Stomach smooth muscle (tissue), 2 donors: ENCODE measurements around the gene CHRDL2.

Experiments
- H3K27ac ChIP-seq: one replicate; pipeline ENCODE4 v1.7.0; 2013; ENCODE audit warnings: mild to moderate bottlenecking, low read length, inconsistent platforms
- H3K27me3 ChIP-seq, 2 donors: one replicate each; pipeline ENCODE4 v1.7.0; 2013; ENCODE audit warnings: low read length in 2 of 2; ENCODE audit not compliant: insufficient read depth in 2 of 2, control insufficient read depth in 1 of 2
- H3K36me3 ChIP-seq, 2 donors: one replicate each; pipeline ENCODE4 v1.7.0; 2013; ENCODE audit warnings: low read length in 2 of 2; ENCODE audit not compliant: control insufficient read depth in 2 of 2, insufficient read depth in 2 of 2
- H3K4me1 ChIP-seq: one replicate; pipeline ENCODE4 v1.7.0; 2013; ENCODE audit warnings: low read length; ENCODE audit not compliant: control insufficient read depth, insufficient read depth
- H3K4me3 ChIP-seq, 2 donors: one replicate each; pipeline ENCODE4 v1.7.0; 2013; ENCODE audit warnings: low read length in 2 of 2
- H3K9ac ChIP-seq, 2 donors: one replicate each; pipeline ENCODE4 v1.7.0; 2013; ENCODE audit warnings: low read length in 2 of 2, mild to moderate bottlenecking in 1 of 2
- H3K9me3 ChIP-seq, 2 donors: one replicate each; pipeline ENCODE4 v1.7.0; 2013; ENCODE audit warnings: low read length in 2 of 2; ENCODE audit not compliant: control insufficient read depth in 2 of 2
- donor health status: healthy.
- donor health status: Pancreatic carcinoma.

Gene CHRDL2

DNA sequence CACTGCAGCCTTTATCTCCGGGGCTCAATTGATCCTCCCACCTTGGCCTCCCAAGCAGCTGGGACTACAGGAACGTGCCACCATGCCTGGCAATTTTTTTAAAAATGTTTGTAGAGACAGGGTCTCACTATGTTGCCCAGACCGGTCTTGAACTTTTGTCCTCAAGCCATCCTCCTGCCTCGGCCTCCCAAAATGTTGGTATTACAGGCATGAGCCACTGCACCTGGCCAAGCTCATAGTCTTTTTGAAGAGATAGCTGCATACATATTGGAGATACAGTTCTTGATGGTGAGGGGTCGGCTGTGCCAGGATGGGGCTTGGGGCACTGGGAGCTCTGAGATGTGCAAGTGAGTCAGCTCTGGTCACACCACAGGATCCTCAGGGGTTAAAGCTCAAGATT is 53.2 kb downstream of the CHRDL2 start:
- no peak overlapping the region for H3K4me3 ChIP-seq
- H3K36me3 ChIP-seq = no peaks in the 10 kb centered on the region
- no peaks in the 10 kb centered on the region for H3K9me3 ChIP-seq
- no peak overlapping the region for H3K27ac ChIP-seq
- H3K4me1 ChIP-seq = peaks cover 49% of the 10 kb centered on the region
- H3K27me3 ChIP-seq = no peaks in the 10 kb centered on the region
- H3K9ac ChIP-seq = no peak overlapping the region

DNA sequence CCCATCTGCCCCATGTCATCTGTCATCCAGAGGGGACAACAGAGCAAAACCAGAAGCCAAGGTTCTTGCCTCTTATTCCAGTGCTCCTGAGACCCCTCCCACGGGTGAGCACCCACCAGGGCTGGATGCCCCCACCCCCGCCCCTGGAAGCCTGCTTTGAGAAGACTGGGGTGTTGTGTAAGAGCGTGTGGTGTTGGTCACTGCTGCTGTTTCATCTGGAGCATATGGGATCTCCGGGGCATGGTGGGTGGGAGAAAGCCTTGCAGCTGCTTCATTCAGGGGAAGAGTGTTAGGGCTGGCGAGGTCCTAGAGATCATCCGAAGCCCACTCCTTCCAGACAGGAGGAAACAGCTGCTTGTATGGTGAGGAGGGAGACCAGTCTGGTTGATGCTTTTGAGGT is 54.1 kb downstream of the CHRDL2 start:
- Histone ChIP-seq H3K36me3 (no peaks in the 10 kb centered on the region), H3K4me1 (peaks cover 49% of the 10 kb centered on the region), H3K9me3 (no peaks in the 10 kb centered on the region), H3K27me3 (no peaks in the 10 kb centered on the region), H3K27ac (peak overlapping the region; percentile 1), H3K9ac (no peak overlapping the region), H3K4me3 (no peak overlapping the region)

DNA sequence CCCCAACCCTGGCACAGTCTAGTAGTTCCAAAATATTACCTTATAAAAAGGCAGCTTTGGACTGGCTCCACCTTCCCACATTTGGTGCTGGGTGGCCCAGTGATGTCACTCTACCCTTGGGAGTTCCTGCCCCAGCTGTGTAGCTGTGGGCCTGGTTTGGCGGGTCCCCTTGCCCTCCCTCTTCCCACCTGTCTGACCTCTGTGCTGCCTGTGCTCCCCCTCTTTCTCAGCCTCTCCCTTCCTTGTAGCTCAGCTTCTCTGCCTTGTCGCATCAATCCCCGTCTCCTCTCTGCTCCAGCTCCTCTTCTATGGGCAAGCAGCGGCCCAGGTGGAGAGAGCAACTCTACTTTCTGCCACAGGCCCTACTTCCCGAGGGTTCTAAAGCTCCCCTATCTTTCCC is 54.6 kb downstream of the CHRDL2 start:
- no peak overlapping the region for H3K9ac ChIP-seq
- no peaks in the 10 kb centered on the region for H3K27me3 ChIP-seq
- no peaks in the 10 kb centered on the region for H3K9me3 ChIP-seq
- H3K27ac ChIP-seq = peak overlapping the region; percentile 1
- H3K4me1 ChIP-seq = peaks cover 44% of the 10 kb centered on the region
- H3K36me3 ChIP-seq = no peaks in the 10 kb centered on the region
- no peak overlapping the region for H3K4me3 ChIP-seq

DNA sequence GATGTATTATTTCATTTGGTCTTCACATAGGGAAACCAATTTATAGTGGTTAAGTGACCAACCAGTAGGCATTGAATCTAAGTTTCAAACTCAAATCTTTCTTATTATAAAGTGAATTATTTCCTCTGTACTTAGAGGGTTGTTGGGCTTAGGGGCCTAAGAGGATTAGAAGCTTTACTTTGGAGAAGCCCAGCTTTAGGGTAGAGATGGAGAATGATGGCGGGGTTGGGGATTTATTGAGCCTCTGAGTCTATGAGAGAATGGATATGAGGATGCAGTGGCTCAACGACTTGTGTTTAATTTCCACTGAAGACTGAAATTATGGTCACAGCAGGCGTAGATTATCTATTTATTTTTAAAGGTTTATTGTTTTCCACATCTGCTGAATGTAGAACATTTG is 55.5 kb downstream of the CHRDL2 start:
- Histone ChIP-seq H3K9me3 (no peaks in the 10 kb centered on the region), H3K9ac (no peak overlapping the region), H3K4me3 (no peak overlapping the region), H3K27ac (no peak overlapping the region), H3K4me1 (peaks cover 36% of the 10 kb centered on the region), H3K36me3 (no peaks in the 10 kb centered on the region), H3K27me3 (no peaks in the 10 kb centered on the region)

DNA sequence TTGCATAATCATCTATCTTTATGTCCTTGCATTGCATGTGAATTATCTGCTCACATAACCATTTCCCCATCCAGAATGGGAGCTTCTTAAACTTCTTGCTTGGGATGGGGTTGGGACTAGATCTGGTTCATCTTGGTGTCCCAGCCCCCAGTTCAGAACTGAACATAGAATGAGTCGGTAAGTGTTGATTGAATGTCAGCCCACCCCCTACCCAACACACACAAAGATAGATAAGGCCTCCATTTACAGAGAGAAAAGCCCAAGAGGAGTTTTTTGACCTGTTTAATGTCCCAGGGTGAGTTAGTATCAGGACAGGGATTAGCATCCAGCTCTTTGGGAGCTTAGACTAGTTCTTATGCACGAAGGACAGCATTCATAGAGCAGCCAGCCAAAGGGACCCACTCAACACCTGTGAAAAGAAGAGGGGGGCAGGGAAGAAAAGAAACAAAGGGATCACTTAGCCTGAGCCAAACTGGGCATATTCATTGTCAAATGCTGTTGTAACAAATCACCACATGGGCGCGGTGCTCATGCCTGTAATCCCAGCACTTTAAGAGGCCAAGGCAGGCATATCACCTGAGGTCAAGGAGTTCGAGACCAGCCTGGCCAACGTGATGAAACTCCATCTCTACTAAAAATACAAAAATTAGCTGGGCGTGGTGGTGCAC is 57.4 kb downstream of the CHRDL2 start:
- H3K9me3 ChIP-seq = no peaks in the 10 kb centered on the region
- peaks cover 25% of the 10 kb centered on the region for H3K4me1 ChIP-seq
- peak overlapping the region in 1 of 2 donors; percentile 35 for H3K4me3 ChIP-seq
- H3K27me3 ChIP-seq = no peaks in the 10 kb centered on the region
- peak overlapping the region in 1 of 2 donors; percentile 11 for H3K9ac ChIP-seq
- H3K36me3 ChIP-seq = no peaks in the 10 kb centered on the region
- H3K27ac ChIP-seq = peak overlapping the region; percentile 82

DNA sequence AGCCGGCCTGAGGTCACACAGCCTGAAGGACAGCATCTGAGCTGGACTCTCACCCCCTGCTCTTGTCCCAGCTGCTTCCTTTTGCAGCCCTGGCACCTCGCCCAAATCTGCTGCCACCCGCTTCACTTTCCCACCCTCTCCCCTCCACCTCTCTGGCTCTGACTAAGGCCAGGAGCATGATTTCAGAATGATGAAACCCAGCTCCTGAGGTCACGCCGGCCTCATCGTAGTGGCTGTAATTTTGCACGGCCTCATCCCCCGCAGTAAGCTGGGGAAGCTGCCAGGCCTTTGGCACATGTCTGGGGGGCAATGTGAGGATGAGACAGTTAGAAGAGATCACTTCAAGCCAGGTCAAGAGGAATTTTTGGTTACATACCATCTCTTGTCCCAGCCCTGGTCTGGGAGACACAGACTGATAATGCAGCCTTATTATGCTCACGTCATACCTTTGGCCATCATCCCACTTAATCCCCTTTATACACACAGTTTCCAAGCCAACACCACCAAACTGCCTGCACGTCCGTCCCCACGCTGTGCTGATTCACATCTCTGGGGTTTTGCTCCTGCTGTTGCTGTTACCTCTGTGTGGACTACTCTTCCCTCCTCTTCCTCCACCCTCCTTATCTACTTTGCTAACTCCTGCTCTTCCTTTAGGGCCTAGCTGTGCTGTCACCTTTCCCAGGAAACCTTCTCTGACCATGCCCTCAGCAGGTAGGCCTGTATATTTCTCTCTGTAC is 58.1 kb downstream of the CHRDL2 start:
- Histone ChIP-seq H3K9ac (peak overlapping the region; percentile 40 to 55), H3K9me3 (no peaks in the 10 kb centered on the region), H3K27me3 (no peaks in the 10 kb centered on the region)

GRCh38 chr11:74672332-74672955 is 58.8 kb downstream of the CHRDL2 start:
- no peaks in the 10 kb centered on the region for H3K27me3 ChIP-seq
- H3K36me3 ChIP-seq = no peaks in the 10 kb centered on the region
- peak overlapping the region; percentile 82 for H3K27ac ChIP-seq
- peaks cover 25% of the 10 kb centered on the region for H3K4me1 ChIP-seq
- H3K4me3 ChIP-seq = no peak overlapping the region
- no peaks in the 10 kb centered on the region for H3K9me3 ChIP-seq
- H3K9ac ChIP-seq = peak overlapping the region; percentile 40 to 51

More for the DNA sequence above, 58.1 kb downstream of the CHRDL2 start:
- Histone ChIP-seq H3K36me3 (no peaks in the 10 kb centered on the region), H3K27ac (peak overlapping the region; percentile 82), H3K4me3 (peak overlapping the region in 1 of 2 donors; percentile 35), H3K4me1 (peaks cover 25% of the 10 kb centered on the region)

DNA sequence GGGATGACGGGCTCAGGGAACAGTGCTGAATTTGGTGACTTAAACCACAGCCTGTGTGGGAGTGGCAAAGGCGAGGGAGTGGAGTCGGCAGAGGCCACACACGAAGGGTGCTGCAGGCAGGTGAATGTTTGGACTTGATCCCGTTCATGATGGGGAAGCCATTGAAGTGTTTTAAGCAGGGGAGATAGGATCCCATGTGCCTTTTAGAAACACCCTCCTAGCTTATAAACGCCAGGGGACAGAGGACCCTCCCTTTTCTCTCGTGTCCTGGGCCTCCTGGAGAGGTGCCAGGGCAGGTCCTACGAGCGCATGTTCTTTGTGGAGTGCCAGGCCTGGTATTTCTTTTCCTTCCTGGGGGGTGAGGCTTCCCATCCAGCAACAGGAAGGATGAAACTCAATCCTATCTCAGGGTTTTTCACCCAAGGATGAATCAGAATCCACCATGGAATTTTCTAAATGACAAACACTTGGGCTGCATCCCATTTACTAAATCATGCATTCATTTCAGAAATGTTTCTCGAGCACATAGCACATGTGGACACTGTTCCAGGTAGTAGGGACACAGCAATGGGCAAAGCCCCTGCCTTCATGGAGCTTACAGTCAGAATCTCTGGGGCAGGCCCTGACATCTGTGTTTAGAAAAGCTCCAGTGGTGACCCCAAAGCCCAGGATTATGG is 59.6 kb downstream of the CHRDL2 start:
- peak overlapping the region; percentile 82 for H3K27ac ChIP-seq
- H3K4me1 ChIP-seq = peaks cover 21% of the 10 kb centered on the region
- H3K36me3 ChIP-seq = no peaks in the 10 kb centered on the region
- no peak overlapping the region for H3K9ac ChIP-seq
- no peaks in the 10 kb centered on the region for H3K9me3 ChIP-seq
- no peaks in the 10 kb centered on the region for H3K27me3 ChIP-seq
- no peak overlapping the region for H3K4me3 ChIP-seq

DNA sequence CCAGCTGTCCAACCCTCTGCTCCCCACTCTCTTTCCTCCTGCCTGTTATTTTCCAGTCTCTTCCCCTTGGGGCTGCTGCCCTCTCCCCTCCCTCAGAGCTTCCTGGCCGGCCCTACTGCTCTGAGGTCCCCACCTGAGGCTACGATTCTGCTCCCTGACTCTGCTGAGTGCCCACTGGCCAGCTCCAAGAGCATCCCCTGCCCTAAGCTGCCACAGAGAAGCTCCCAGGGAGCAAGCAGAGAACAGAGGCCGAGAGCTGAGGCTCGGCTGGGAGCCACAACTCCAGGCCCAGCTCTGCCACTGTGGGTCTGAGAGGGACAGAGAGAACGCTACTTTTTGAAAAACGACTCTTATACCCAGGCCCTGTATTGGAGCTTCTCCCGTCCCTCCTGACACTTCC is 61.1 kb downstream of the CHRDL2 start:
- H3K4me3 ChIP-seq = no peak overlapping the region
- no peaks in the 10 kb centered on the region for H3K36me3 ChIP-seq
- no peak overlapping the region for H3K9ac ChIP-seq
- no peak overlapping the region for H3K27ac ChIP-seq
- H3K27me3 ChIP-seq = no peaks in the 10 kb centered on the region
- H3K9me3 ChIP-seq = no peaks in the 10 kb centered on the region
- H3K4me1 ChIP-seq = peaks cover 21% of the 10 kb centered on the region

DNA sequence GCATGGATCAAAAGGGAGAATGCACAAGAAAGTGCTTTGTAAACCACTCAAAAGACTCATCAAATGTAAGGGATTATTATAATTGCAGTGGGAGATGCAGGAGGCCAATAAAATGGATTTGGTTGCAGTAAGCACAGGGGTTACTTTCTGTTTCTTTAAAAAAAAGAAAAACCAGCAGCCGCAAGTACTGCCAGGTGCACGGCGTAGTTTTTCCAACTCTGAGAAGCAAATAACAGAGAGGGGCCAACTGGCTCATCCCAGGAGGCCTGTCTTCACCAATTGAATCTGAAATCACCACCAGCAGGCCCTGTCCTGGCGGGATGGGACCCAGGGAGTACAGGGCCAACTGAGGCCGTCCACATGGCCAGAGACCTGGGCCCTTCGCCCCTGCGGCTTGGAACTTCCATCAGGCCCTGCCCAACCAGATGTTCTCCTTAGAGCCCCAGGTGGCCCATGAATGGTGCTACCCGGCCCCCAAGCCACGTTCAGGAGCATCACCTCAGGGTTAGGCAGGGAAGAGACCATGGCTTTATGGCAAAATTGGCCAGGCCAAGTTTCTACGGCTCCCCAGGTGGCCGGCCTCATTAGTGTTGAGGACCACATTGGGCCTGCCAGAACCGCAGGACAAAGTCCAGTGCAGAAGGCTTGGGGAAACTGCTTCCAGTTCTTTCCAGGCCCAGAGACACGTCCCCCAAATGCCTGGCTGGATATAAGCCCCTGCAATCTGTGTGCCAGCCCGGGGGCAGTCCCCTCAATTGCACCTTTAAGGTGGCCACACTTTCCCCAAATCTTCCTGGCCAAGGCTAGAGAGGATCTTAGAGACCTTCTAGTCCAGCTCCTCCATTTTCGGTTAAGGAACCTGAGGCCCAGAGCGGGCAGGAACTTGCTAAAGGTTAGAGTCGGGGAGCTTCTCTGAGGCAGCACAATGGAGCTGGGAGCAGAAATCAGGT is 61.7 kb downstream of the CHRDL2 start:
- Histone ChIP-seq H3K36me3 (no peaks in the 10 kb centered on the region), H3K9ac (no peak overlapping the region), H3K27me3 (no peaks in the 10 kb centered on the region), H3K27ac (no peak overlapping the region), H3K4me3 (no peak overlapping the region), H3K4me1 (peaks cover 21% of the 10 kb centered on the region), H3K9me3 (no peaks in the 10 kb centered on the region)
